HCEC 1CT (cell line): ENCODE data around the gene SSUH2.
A peak's percentile ranks its signal among the peaks of the same experiment; 100 is the strongest.

Source experiments
- DNase-seq: peaks from one replicate; pipeline ENCODE4 v3.0.0-alpha.2; 2017

Gene SSUH2

GRCh38 chr3:8639659-8640000 lies 5.0 kb downstream of the SSUH2 start:
- no peak for DNase-seq

GRCh38 chr3:8638994-8639658 lies 5.5 kb downstream of the SSUH2 start:
- DNase-seq: no peak

GRCh38 chr3:8637348-8637747 lies 7.2 kb downstream of the SSUH2 start:
- DNase-seq: no peak

DNA sequence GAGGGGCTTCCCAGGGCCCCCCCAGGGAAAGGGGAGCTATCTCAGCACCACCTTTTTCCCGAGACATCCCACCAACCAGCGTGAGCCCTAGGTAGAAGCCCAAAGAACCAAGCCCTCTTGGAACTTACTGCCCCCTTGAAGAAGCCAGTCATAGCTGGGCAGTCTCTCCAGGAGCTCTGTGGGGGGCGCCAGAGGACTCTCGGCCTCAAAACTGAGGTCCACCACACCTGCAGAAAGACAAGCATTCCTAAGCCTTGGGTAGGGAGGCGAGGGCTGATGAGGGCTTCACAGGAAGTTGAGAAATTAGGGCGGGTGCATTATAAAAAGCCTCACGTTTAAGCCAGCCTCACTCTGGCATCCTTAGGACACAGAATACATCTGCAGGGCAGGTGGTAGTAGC lies 9.0 kb downstream of the SSUH2 start:
- DNase-seq: no peak

- no peak for DNase-seq
Observed at GRCh38 chr3:8635125-8635524, 9.5 kb downstream of the SSUH2 start.

DNA sequence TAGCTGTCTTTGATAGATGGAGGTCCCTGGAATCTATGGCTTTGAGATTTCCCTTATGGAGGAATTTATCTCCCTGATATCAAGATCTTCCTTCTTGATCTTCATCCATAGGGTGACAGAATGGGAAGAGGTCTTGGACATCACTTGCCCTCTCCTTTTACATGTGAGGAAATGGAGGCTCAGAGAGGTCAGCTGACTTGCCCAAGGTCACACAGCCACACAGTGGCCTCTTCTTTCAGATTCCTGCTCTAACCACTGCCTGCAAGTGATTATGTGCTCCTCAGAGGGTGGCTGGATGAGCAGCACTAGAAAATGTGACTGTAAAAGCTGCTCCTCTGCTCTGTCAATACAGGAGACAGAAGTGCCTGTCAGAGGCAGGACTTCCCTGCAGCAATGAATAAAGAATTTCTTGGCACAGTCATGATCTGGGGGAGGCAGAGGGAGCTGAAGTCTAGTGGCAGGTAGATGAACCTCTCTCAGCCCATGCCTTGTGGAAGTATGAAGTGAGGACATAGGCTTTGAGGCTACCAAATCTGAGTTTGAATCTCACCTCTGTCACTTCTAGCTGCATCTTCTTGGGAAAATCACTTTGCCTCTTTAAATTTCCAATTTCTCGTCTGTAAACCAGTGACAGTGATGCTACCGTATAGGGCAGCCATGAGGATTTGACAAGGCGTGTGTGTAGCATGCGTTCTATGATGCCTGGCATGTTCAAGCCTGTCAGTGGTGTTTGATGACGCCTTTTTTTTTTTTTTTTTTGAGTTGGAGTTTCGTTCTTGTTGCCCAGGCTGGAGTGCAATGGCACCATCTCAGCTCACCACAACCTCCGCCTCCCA lies 12.0 kb downstream of the SSUH2 start:
- no peak for DNase-seq

- DNase-seq: no peak
Observed at GRCh38 chr3:8631661-8632060, 12.9 kb downstream of the SSUH2 start.

- peak; percentile 91 for DNase-seq
Observed at GRCh38 chr3:8629151-8630021, 15.2 kb downstream of the SSUH2 start.

DNA sequence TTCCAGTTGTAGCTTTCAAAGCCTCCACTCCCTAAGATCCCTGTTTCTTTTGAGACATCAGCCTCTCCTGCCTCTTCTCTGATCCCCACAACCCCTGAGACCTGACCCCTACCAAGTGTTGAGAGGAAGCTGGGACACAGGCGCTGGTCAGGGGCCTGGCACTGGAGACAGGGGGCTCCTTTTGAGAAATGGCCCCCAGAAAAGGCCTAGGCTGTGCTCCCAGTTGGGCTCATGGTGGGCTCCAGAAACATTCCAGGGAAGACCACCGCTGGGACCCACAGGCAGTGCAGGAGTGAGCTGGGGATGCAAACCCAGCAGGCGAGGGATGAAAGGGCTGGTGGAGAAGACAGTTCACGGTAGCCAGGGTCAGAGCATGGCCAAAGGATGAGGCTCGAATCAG lies 16.6 kb downstream of the SSUH2 start:
- DNase-seq: no peak

- no peak for DNase-seq
Observed at GRCh38 chr3:8627201-8627940, 17.2 kb downstream of the SSUH2 start.

DNA sequence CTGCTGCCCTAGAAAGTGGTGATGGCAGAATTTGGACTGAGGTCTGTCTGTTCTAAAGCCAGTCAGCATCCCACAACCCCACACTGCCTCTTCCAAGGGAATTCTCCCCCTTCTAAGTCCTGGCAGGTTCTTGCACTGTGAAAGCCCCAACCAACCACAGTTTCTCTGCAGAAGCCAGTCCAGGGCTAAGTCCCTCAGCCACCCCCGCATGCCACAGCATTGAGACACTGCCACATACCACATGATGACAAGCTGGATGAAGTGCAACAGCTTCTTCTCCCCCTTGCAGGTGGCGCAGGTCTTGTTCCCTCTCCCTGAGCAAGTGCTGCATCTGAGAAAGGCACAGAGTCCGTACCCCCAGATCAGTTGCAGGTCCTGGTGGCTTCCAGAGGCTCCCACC lies 18.6 kb downstream of the SSUH2 start:
- DNase-seq: peak; percentile 5

DNA sequence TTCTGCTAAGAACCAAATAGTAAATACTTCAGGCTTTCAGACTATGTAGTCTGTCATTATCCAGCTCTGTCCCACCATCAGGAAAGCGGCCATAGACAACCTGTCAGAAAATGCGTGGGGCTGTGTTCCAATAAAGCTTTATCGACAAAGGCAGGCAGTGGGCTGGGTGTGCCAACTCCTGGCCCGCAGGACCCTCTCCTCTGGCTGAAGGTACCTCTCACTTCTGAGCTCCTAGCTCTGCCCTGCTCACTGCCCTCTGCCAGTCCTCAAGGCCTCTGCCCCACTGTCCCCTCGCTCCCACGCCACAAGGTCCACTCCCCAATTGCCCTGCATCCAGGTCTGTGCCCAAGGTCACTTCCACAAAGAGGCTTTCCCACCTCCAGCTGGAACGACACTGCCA lies 20.0 kb downstream of the SSUH2 start:
- no peak for DNase-seq

DNA sequence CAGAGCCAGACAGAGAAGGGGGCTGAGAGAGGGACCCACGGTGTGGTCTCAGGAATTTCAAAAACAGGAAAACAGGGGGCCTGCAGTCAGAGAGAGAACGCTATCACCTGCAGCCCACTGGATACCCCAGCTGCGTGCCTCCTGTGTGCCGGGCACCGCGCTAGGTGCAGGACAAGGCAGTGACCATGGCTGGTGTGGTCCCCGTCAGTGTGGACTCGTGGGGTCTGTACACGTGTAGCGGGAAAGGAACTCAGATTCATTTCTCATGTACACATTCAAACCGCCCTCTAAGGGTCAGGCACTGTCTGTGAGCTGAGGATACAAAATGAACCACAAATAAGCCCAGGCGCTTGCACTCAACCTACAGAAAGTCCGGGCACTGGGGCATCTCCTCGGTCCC lies 20.9 kb downstream of the SSUH2 start:
- no peak for DNase-seq

DNA sequence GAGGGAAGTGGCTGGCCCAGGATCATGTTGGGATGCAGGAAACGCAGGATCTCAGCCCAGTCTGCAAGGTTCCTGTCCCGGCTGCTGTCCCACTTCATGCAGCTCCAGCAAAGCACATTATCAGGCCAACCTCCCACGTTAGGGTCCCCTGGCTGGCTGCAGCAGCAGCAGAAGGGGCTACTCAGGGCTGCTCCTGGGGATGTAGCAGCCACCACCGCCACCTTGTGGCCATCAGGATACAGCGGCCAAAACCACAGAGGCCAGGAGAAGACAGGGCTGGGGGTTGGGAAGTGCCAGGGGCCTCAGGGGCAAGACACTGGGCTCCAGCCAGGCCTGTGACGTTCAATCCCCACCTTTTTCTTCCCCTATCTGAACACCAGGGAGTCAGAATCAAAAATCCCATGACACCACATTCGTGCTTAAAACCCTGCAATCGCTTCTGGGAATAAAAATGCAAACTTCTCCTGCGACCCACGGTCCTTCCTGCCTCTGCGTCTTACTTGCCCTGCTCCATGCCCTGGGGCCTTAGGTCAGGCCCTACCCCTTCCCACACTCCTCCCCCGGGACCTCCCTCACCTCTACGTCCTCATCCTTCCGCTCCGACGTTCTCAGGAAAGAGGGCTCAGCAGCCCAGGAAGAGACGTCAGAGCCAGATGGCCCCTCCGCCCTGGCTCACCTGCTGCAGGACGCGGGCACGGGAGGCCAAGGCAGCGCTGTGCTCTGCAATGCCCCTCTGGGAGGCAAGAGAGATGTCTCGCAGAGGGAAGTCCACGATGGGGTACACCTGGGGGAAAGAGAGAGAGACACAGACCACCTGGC lies 21.5 kb downstream of the SSUH2 start:
- peak; percentile 51 for DNase-seq

DNA sequence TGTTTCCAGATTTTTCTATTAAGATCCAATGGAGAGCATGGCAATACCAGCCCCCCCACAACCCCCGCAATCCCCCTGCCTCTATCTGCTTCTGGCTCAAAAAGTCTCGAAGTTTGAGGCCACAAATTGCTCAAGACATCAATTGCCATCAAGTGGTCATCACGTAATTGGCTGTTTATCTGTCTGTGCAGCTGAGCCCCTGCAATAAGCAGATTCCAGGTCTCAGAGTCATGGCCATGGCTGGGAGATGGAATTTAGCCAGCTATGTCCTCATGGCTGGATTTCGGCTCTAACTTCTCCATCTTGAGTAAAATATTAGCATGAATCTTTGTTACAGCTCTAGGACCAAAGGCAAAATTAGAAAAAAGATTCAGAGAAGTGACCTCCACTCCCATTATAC lies 22.7 kb downstream of the SSUH2 start:
- peak; percentile 89 for DNase-seq

- DNase-seq: no peak
Observed at GRCh38 chr3:8621141-8621540, 23.5 kb downstream of the SSUH2 start.

- peak; percentile 34 for DNase-seq
Observed at GRCh38 chr3:8619548-8619947, 25.1 kb downstream of the SSUH2 start.

GRCh38 chr3:8618950-8619349 lies 25.6 kb downstream of the SSUH2 start:
- no peak for DNase-seq

DNA sequence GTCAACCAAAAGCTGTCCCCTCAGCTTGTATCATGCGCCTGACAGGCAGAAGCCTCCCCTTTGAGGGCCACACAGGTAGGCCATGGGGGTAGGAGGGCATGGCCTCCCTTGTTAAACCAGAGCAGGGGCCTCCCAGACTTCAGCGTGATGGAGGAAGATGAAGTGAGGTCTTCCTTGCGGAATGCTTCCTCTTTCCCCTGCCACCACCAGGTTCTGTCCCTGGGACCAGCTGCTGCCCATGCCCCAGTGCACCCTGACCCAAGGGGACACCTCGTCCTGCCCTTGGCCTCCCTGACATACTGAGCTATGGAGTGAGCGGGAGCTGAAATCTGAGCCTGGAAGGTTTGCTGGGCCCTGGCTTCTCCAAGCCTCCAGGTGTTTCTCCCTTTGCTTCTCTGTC lies 26.7 kb downstream of the SSUH2 start:
- no peak for DNase-seq

GRCh38 chr3:8610951-8611350 lies 33.6 kb downstream of the SSUH2 start:
- no peak for DNase-seq

DNA sequence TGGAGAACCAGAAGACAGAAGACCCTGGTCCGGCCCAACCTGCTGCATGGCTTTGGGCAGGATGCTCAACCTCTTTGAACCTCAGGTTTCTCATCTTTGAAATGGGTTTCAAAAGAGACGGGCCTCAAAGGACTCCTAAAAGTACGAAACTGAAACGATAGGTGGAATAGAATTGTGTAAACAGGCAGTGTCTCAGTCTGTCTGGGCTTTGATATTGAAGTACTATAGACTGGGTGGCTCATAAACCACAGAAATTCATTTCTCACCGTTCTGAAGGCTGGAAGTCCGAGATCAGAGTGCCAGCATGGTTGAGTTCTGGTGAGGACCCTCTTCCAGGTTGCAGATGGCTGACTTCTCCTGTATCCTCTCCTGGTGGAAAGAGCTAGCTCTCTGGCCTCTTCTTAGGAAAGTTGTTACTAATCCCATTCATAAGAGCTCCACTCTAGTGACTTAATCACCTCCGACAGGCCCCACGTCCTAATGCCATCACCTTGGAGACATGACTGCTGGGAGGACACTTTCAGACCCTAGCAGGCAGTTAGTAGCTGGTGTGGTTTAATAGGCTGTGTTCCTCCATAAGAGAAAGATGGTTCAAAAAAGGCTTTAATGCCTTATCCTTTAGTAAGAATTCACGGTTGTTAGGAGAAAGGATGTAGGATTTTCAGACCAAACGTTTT lies 35.7 kb downstream of the SSUH2 start:
- no peak for DNase-seq
